Endothelial cell of umbilical vein (primary cell): ENCODE results near the gene METTL14. TPM values are rescaled to one million over a fixed set of nuclear protein-coding genes. Genes with fewer than 3 reads are reported as not detected.

Experiments
- BruUV-seq: library from RNA; stranded (reverse); fragments of 400-500 nt; replicated peaks from 2 replicates; lab custom pipeline; 2021; lab: Mats Ljungman, UMichigan
- CTCF ChIA-PET: fragments of 300-600, 350-600 bp; sonication (Branson Sonifier 250); formaldehyde crosslinking; loops from one replicate; lab custom pipeline; 2021; ENCODE audit warnings: antibody characterized with exemption, inconsistent platforms; lab: Charles Lee
- POLR2A ChIA-PET: fragments of 300-600, 350-600 bp; sonication (Branson Sonifier 250); formaldehyde crosslinking; loops from one replicate; lab custom pipeline; 2021; ENCODE audit warnings: antibody characterized with exemption, inconsistent platforms; lab: Charles Lee
- DNase-seq: peaks from one replicate; pipeline ENCODE4 v3.0.0-alpha.2; 2011; ENCODE audit warnings: low read depth, low spot score
- FAIRE-seq: peaks from 2 replicates; lab custom pipeline; 2011; peaks lifted over from hg19 to GRCh38; lab: Jason Lieb, UNC
- H2AFZ ChIP-seq: 2 replicates; pipeline ENCODE4 v1.6.0; 2012; ENCODE audit warnings: low read depth, low read length, control low read depth, inconsistent platforms
- H3K27ac ChIP-seq: 2 replicates; pipeline ENCODE4 v1.5.1; 2011; ENCODE audit warnings: low read depth, mild to moderate bottlenecking, control low read depth, low read length, moderate library complexity; ENCODE audit not compliant: insufficient read depth
- H3K27me3 ChIP-seq, 2 experiments: 2 replicates each; pipeline versions ENCODE4 v1.6.0 to v1.6.1; 2011; ENCODE audit warnings: low read length in 2 of 2, mixed read lengths in 1 of 2; ENCODE audit not compliant: control insufficient read depth in 2 of 2, insufficient read depth in 2 of 2
- H3K36me3 ChIP-seq, 2 experiments: 2 replicates in 1 of 2; 3 replicates in 1 of 2; pipeline ENCODE4 v1.5.1; 2011; ENCODE audit warnings: low read length in 2 of 2, mild to moderate bottlenecking in 1 of 2, moderate library complexity in 1 of 2; ENCODE audit not compliant: control insufficient read depth in 2 of 2, insufficient read depth in 2 of 2; ENCODE audit errors: extremely low read depth in 1 of 2
- H3K4me1 ChIP-seq: 3 replicates; pipeline ENCODE4 v1.5.1; 2011; ENCODE audit warnings: mild to moderate bottlenecking, low read length; ENCODE audit not compliant: control insufficient read depth, insufficient read depth; ENCODE audit errors: extremely low read depth
- H3K4me2 ChIP-seq: 2 replicates; pipeline ENCODE4 v1.6.1; 2011; ENCODE audit warnings: low read length, control low read depth, mixed read lengths; ENCODE audit not compliant: insufficient read depth
- H3K4me3 ChIP-seq, 3 experiments: fragments of 200-600 bp in 1 of 3; sonication (generic), shearing (Covaris generic) in 1 of 3; replicated peaks in 1 of 3; 2 replicates each; pipeline ENCODE4 v1.5.1; 2011 to 2016; ENCODE audit warnings: control low read depth in 3 of 3, low read length in 3 of 3, mild to moderate bottlenecking in 2 of 3, inconsistent platforms in 1 of 3, low read depth in 1 of 3, moderate library complexity in 1 of 3; ENCODE audit not compliant: insufficient read depth in 1 of 3
- H3K79me2 ChIP-seq: 2 replicates; pipeline ENCODE4 v1.6.0; 2012; ENCODE audit warnings: low read length, inconsistent platforms; ENCODE audit not compliant: control insufficient read depth, insufficient read depth
- H3K9ac ChIP-seq: replicated peaks from 2 replicates; pipeline ENCODE3; 2011; ENCODE audit warnings: low read length, control low read depth; ENCODE audit not compliant: insufficient read depth; ENCODE audit errors: extremely low read depth
- H3K9me1 ChIP-seq: replicated peaks from 3 replicates; pipeline ENCODE4 v1.6.0; 2011; ENCODE audit warnings: mild to moderate bottlenecking, low read length; ENCODE audit not compliant: control insufficient read depth, insufficient read depth; ENCODE audit errors: extremely low read depth
- H3K9me3 ChIP-seq: replicated peaks from 2 replicates; pipeline ENCODE4 v1.5.1; 2012; ENCODE audit warnings: low read length, inconsistent platforms; ENCODE audit not compliant: control insufficient read depth, insufficient read depth
- H4K20me1 ChIP-seq: replicated peaks from 2 replicates; pipeline ENCODE3; 2011; ENCODE audit warnings: mild to moderate bottlenecking, low read length; ENCODE audit not compliant: control insufficient read depth, insufficient read depth; ENCODE audit errors: extremely low read depth
- CTCF ChIP-seq, 2 donors: IDR thresholded peaks; 1 replicate in 1 of 2; 2 replicates in 1 of 2; pipeline ENCODE4 v1.5.1; 2011; ENCODE audit warnings: low read length in 2 of 2, mild to moderate bottlenecking in 2 of 2, moderate library complexity in 2 of 2, control low read depth in 1 of 2, inconsistent platforms in 1 of 2, low read depth in 1 of 2; ENCODE audit not compliant: insufficient read depth in 1 of 2; ENCODE audit errors: extremely low read depth in 1 of 2
- EZH2 ChIP-seq: IDR thresholded peaks from 2 replicates; pipeline ENCODE4 v1.6.1; 2012; ENCODE audit warnings: borderline replicate concordance, low read depth, mild to moderate bottlenecking, moderate library complexity, low read length, inconsistent platforms; ENCODE audit not compliant: severe bottlenecking
- JUN ChIP-seq: IDR thresholded peaks from 2 replicates; pipeline ENCODE4 v1.6.1; 2011; ENCODE audit warnings: borderline replicate concordance, low read depth; ENCODE audit not compliant: insufficient read length, insufficient read depth
- MYC ChIP-seq: IDR thresholded peaks from one replicate; pipeline ENCODE4 v1.6.1; 2011; ENCODE audit warnings: mild to moderate bottlenecking, low read depth, low read length
- POLR2AphosphoS5 ChIP-seq: IDR thresholded peaks from 2 replicates; pipeline ENCODE4 v1.6.1; 2012; ENCODE audit warnings: low read depth, mild to moderate bottlenecking, control low read depth, low read length, moderate library complexity; ENCODE audit not compliant: insufficient read depth
- dilution Hi-C: fragments of 300-500 bp; cut with MboI; formaldehyde crosslinking; loops from one replicate; pipeline ENCODE4 v1.15.0; 2019; ENCODE audit warnings: low sequenced_read_pairs; ENCODE audit not compliant: extremely low pct_ligation_motif_present
- intact Hi-C: fragments of 100-400 bp; cut with micrococcal nuclease; formaldehyde crosslinking; loops from one replicate; pipeline ENCODE4 v1.10.0; 2022
- polyA plus RNA-seq, 4 experiments: library from polyadenylated mRNA; depleted of rRNA in 3 of 4; stranded (reverse) in 3 of 4; unstranded in 1 of 4; fragments of >200 nt; gene quantifications; 2 replicates each; pipeline versions ENCODE4 v1.2.1 to v1.2.3, GENCODE V29; 2011 to 2012; ENCODE audit warnings: missing spikeins in 1 of 4
- total RNA-seq: library from RNA; stranded (reverse); gene quantifications from 2 replicates; pipeline ENCODE4 v1.2.3, GENCODE V29; 2021

Gene METTL14
- total and polyA plus RNA-seq, 2 donors (not counting 3 experiments of a cell fraction or from before 2014, with no cell fraction given), result 6.5 to 38.6 TPM

DNA sequence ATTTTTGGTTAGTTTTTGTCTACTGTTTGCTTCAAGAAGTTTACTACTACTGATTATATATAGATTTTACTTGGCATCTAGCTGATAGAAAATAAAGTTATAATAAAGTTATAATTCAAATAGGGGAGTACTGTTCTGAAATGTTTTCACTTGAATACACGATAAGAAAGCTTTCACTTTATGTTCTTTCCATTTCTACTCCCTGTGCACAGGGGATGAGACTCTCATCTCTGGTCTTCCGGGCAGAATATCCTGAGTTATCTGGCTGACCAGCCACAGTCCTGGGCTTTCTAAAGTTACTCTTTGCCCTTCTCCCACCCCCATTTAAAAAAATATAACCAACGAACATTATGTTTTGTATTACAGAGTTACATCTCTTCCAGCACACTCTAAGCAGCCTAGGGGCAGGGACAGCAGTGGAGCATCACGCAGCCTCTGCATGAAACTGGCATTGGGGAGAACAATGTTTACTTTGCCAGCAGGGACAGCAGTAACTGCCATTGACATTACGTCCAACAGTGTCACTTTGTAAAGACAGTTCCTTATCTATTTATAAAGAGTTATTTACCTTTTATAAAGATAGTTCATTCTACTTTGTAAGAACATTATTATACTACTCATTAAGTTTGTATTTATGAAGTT lies 64.3 kb downstream of the METTL14 start:
- Histone ChIP-seq H3K79me2 (no peaks in the 10 kb centered on the region), H3K27ac (no peak overlapping the region), H3K4me2 (no peak overlapping the region), H3K9ac (no peak overlapping the region), H4K20me1 (no peaks in the 10 kb centered on the region), H3K4me1 (peaks cover 28% of the 10 kb centered on the region), H3K9me3 (no peaks in the 10 kb centered on the region), H3K36me3 (peaks cover 9 to 29% of the 10 kb centered on the region in 2 experiments), H3K27me3 (no peaks in the 10 kb centered on the region), H2AFZ (no peak overlapping the region), H3K9me1 (no peaks in the 10 kb centered on the region), H3K4me3 (no peak overlapping the region)
- ChIA-PET POLR2A (no interaction called here), CTCF (no interaction called here)
- dilution Hi-C loops (no loop called here), intact Hi-C loops (no loop called here)
- FAIRE-seq (no peak), DNase-seq (no peak)
- no TSS peak for BruUV-seq
- TF ChIP-seq POLR2AphosphoS5, result no peak
- TF ChIP-seq JUN, result no peak
- TF ChIP-seq MYC, result no peak
- TF ChIP-seq CTCF (IDR thresholded peaks at IDR 0.05; ENCODE audit: extremely low read depth in 1 of 2, insufficient read depth in 1 of 2, low read depth in 1 of 2, low read length in 2 of 2), result no peak
- no peak for TF ChIP-seq EZH2
